K562 (cell line): ENCODE data around the gene NRXN3. TPM values are rescaled to one million over a fixed set of nuclear protein-coding genes. Genes with fewer than 3 reads are reported as not detected.

Experiments
- ATAC-seq: fragments of 200-7000 bp; cut with Tn5 transposase; 3 replicates; pipeline ENCODE4 v1.9.1; 2020; ENCODE audit warnings: moderate library complexity
- BruUV-seq: library from RNA; stranded (reverse); fragments of 400-500 nt; replicated peaks from 2 replicates; lab custom pipeline; 2021; lab: Mats Ljungman, UMichigan
- CTCF ChIA-PET: fragments of 300-600 bp; formaldehyde crosslinking; extraction: SDS; loops from one replicate; lab custom pipeline; 2021; ENCODE audit warnings: low intra/inter-chr PET ratio; lab: Yijun Ruan, JAX
- POLR2A ChIA-PET: fragments of 300-600, 350-650 bp; sonication (Branson Sonifier 250); formaldehyde crosslinking; extraction: SDS; loops from one replicate; lab custom pipeline; 2021; ENCODE audit warnings: antibody characterized with exemption, inconsistent platforms; lab: Yijun Ruan, JAX
- DNase-seq, 4 experiments: peaks; one replicate each; pipeline versions ENCODE4 v3.0.0 to v3.0.0-alpha.2; 2011 to 2018; ENCODE audit warnings: low spot score in 3 of 4, mixed read lengths in 3 of 4; ENCODE audit errors: extremely low read depth in 1 of 4
- FAIRE-seq: peaks from 2 replicates; lab custom pipeline; 2011; peaks lifted over from hg19 to GRCh38; lab: Jason Lieb, UNC
- H2AFZ ChIP-seq: 2 replicates; pipeline ENCODE4 v1.6.0; 2011; ENCODE audit warnings: low read depth, low read length, control low read depth, inconsistent platforms
- H3K27ac ChIP-seq: fragments of 200-600 bp; 3 replicates; pipeline ENCODE4 v1.8.0; 2011; ENCODE audit warnings: low read depth, mild to moderate bottlenecking, control low read depth, inconsistent platforms, low read length, moderate library complexity, mixed read lengths; ENCODE audit errors: extremely low read depth
- H3K27me3 ChIP-seq, 2 experiments: fragments of 300-600 bp in 1 of 2; 2 replicates in 1 of 2; 3 replicates in 1 of 2; pipeline versions ENCODE4 v1.6.0 to v1.8.0; 2011; ENCODE audit warnings: inconsistent platforms in 2 of 2, low read length in 2 of 2, mild to moderate bottlenecking in 1 of 2, mixed read lengths in 1 of 2, moderate library complexity in 1 of 2; ENCODE audit not compliant: control insufficient read depth in 2 of 2, insufficient read depth in 2 of 2
- H3K36me3 ChIP-seq: fragments of 300-600 bp; 3 replicates; pipeline ENCODE4 v1.8.0; 2011; ENCODE audit warnings: mild to moderate bottlenecking, low read length, inconsistent platforms; ENCODE audit not compliant: control insufficient read depth, insufficient read depth
- H3K4me1 ChIP-seq, 2 experiments: fragments of 200-600 bp in 1 of 2; replicated peaks in 1 of 2; 2 replicates in 1 of 2; 3 replicates in 1 of 2; pipeline versions ENCODE4 v1.5.1 to v1.8.0; 2011; ENCODE audit warnings: inconsistent platforms in 2 of 2, low read length in 2 of 2, mild to moderate bottlenecking in 1 of 2, mixed read lengths in 1 of 2, moderate library complexity in 1 of 2; ENCODE audit not compliant: control insufficient read depth in 2 of 2, insufficient read depth in 2 of 2
- H3K4me2 ChIP-seq: 2 replicates; pipeline ENCODE4 v1.6.1; 2011; ENCODE audit warnings: low read length, control low read depth, inconsistent platforms, mixed read lengths; ENCODE audit not compliant: insufficient read depth
- H3K4me3 ChIP-seq: fragments of 200-600 bp; sonication (generic), shearing (Covaris generic); 2 replicates; pipeline ENCODE4 v1.5.1; 2016; ENCODE audit warnings: control low read depth, inconsistent platforms
- H3K79me2 ChIP-seq: fragments of 200-600 bp; 3 replicates; pipeline ENCODE4 v1.8.0; 2011; ENCODE audit warnings: low read length, inconsistent platforms; ENCODE audit not compliant: control insufficient read depth, insufficient read depth
- H3K9ac ChIP-seq, 2 experiments: 2 replicates each; pipeline versions ENCODE4 v1.6.0 to v1.6.1; 2011; ENCODE audit warnings: low read depth in 2 of 2, low read length in 2 of 2, control low read depth in 1 of 2, inconsistent platforms in 1 of 2, mild to moderate bottlenecking in 1 of 2, mixed read lengths in 1 of 2; ENCODE audit not compliant: insufficient read depth in 1 of 2
- H3K9me1 ChIP-seq: one replicate; pipeline ENCODE4 v1.6.0; 2011; ENCODE audit warnings: inconsistent platforms, mild to moderate bottlenecking, low read length, moderate library complexity; ENCODE audit not compliant: control insufficient read depth, insufficient read depth
- H3K9me3 ChIP-seq: replicated peaks from 2 replicates; pipeline ENCODE4 v1.5.1; 2011; ENCODE audit warnings: low read depth, low read length, inconsistent platforms; ENCODE audit not compliant: control insufficient read depth, insufficient read depth
- H4K20me1 ChIP-seq: replicated peaks from 2 replicates; pipeline ENCODE4 v1.6.1; 2011; ENCODE audit warnings: low read length, inconsistent platforms, mixed read lengths; ENCODE audit not compliant: control insufficient read depth, insufficient read depth
- CEBPG ChIP-seq, 3 experiments: fragments of 200-800 bp in 1 of 3; sonication (Bioruptor generic) in 1 of 3; sonication (generic) in 1 of 3; formaldehyde crosslinking in 1 of 3; IDR thresholded peaks in 2 of 3; conservative IDR thresholded peaks in 1 of 3; 2 replicates each; pipeline versions ENCODE4 v1.6.1 to v1.8.0; 2016 to 2022; ENCODE audit warnings: missing compliant biosample characterization in 2 of 3, missing genetic modification characterization in 2 of 3, mild to moderate bottlenecking in 1 of 3, missing genetic modification reagents in 1 of 3
- DMBX1 ChIP-seq: fragments of 250-450 bp; sonication (Bioruptor Pico); IDR thresholded peaks from 2 replicates; pipeline ENCODE4 v1.8.0; 2022; ENCODE audit warnings: inconsistent platforms, mild to moderate bottlenecking, moderate library complexity, borderline replicate concordance
- ELK3 ChIP-seq: fragments of 450-650 bp; formaldehyde crosslinking; IDR thresholded peaks from 2 replicates; pipeline ENCODE4 v1.4.0; 2020; ENCODE audit warnings: mild to moderate bottlenecking
- HNRNPH1 ChIP-seq: fragments of 200-400 bp; formaldehyde crosslinking; optimal IDR thresholded peaks from 2 replicates; pipeline ENCODE3; 2017; ENCODE audit warnings: low read depth, mild to moderate bottlenecking, low read length, moderate library complexity
- NELFE ChIP-seq: IDR thresholded peaks from 2 replicates; pipeline ENCODE4 v1.6.1; 2011; ENCODE audit warnings: mild to moderate bottlenecking; ENCODE audit not compliant: insufficient read depth, insufficient read length
- PML ChIP-seq: IDR thresholded peaks from 2 replicates; pipeline ENCODE4 v1.6.1; 2012; ENCODE audit warnings: low read length, inconsistent platforms
- POLR2A ChIP-seq: fragments of 450-650 bp; conservative IDR thresholded peaks from 2 replicates; pipeline ENCODE4 v1.6.1; 2016
- RAD51 ChIP-seq: fragments of 450-650 bp; IDR thresholded peaks from 2 replicates; pipeline ENCODE4 v1.7.1; 2016; ENCODE audit warnings: low read depth, mild to moderate bottlenecking, borderline replicate concordance
- RBM17 ChIP-seq: fragments of 200-400 bp; formaldehyde crosslinking; IDR thresholded peaks from 2 replicates; pipeline ENCODE4 v1.6.1; 2017; ENCODE audit warnings: low read depth, mild to moderate bottlenecking, low read length, borderline replicate concordance
- RBM39 ChIP-seq: fragments of 200-400 bp; formaldehyde crosslinking; optimal IDR thresholded peaks from 2 replicates; pipeline ENCODE3; 2018; ENCODE audit warnings: low read depth, low read length
- SMARCA5 ChIP-seq: fragments of 450-650 bp; IDR thresholded peaks from 2 replicates; pipeline ENCODE4 v1.6.1; 2016
- TAF15 ChIP-seq: fragments of 200-400 bp; formaldehyde crosslinking; IDR thresholded peaks from 2 replicates; pipeline ENCODE4 v1.6.1; 2017; ENCODE audit warnings: mild to moderate bottlenecking, low read depth, low read length, moderate library complexity
- ZFPM2 ChIP-seq: fragments of 250-450 bp; sonication (Bioruptor Pico); IDR thresholded peaks from 2 replicates; pipeline ENCODE4 v1.5.1; 2022; ENCODE audit warnings: mild to moderate bottlenecking
- ZNF253 ChIP-seq: fragments of 250-450 bp; sonication (Bioruptor Pico); conservative IDR thresholded peaks from 2 replicates; pipeline ENCODE4 v1.6.1; 2021; ENCODE audit warnings: mild to moderate bottlenecking
- ZNF717 ChIP-seq: fragments of 250-450 bp; sonication (Bioruptor Pico); IDR thresholded peaks from 2 replicates; pipeline ENCODE4 v1.5.0; 2021
- WGBS: fragments of 100-300 bp; shearing (Covaris generic); methylation state at CpG from one replicate; pipeline ENCODE4 v1.1.6; 2016; ENCODE audit warnings: low coverage, mixed read lengths; ENCODE audit not compliant: insufficient coverage; ENCODE audit errors: missing lambda C conversion rate; 5-methylcytosine and 5-hydroxymethylcytosine counted together
- in situ Hi-C: fragments of 300-500 bp; cut with MboI; formaldehyde crosslinking; loops from 4 replicates; pipeline ENCODE4 v1.15.0; 2018; ENCODE audit warnings: inconsistent platforms, mixed read lengths
- intact Hi-C: fragments of 100-400 bp; cut with micrococcal nuclease; formaldehyde crosslinking; loops from 2 replicates; pipeline ENCODE4 v1.14.2; 2022
- polyA plus RNA-seq, 8 experiments: library from polyadenylated mRNA; depleted of rRNA in 4 of 8; stranded (reverse) in 5 of 8; unstranded in 3 of 8; fragments of >200 nt; fragmentation: Nextera tagmentation in 2 of 8; fragmentation: Illumina TruSeq in 1 of 8; extraction: Ambion mirVana in 2 of 8; extraction: Trizol in 1 of 8; gene quantifications; 2 replicates each; pipeline versions ENCODE4 v1.2.1 to v1.2.3, GENCODE V29; 2011 to 2014; ENCODE audit warnings: inconsistent platforms in 1 of 8, missing spikeins in 1 of 8
- total RNA-seq, 7 experiments: library from RNA; depleted of rRNA in 6 of 7; stranded (reverse); fragments of >200 nt in 6 of 7; fragmentation: Illumina TruSeq in 2 of 7; extraction: Trizol in 2 of 7; gene quantifications; 2 replicates each; pipeline versions ENCODE4 v1.2.1 to v1.2.3, GENCODE V29; 2011 to 2021; ENCODE audit warnings: low replicate concordance in 1 of 7
- TF ChIP-seq, protein P1 (sequence below): sonication (generic); formaldehyde crosslinking; IDR thresholded peaks from 2 replicates; pipeline ENCODE4 v1.9.0; 2022; ENCODE audit warnings: mild to moderate bottlenecking, missing genetic modification reagents

Gene NRXN3
- total and polyA plus RNA-seq, 9 of the 15 experiments (the other 6 are each of a cell fraction or from before 2014, with no cell fraction given): 0.09 TPM; not detected in 8

- intact Hi-C loops: no loop called here
- TF ChIP-seq PML (no peak), RAD51 (no peak), ZFPM2 (no peak), DMBX1 (CRISPR knock-in tag) (no peak), ZNF717 (CRISPR knock-in tag) (no peak)
- TF ChIP-seq, protein P1, sequence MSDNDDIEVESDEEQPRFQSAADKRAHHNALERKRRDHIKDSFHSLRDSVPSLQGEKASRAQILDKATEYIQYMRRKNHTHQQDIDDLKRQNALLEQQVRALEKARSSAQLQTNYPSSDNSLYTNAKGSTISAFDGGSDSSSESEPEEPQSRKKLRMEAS (CRISPR knock-in tag): no peak
- ChIA-PET POLR2A (no interaction called here), CTCF (no interaction called here)
- DNase-seq: no peak
- no peak overlapping the region for H3K4me2 ChIP-seq
- in situ Hi-C loops: no loop called here
- H3K79me2 ChIP-seq: no peaks in the 10 kb centered on the region
- H4K20me1 ChIP-seq: no peaks in the 10 kb centered on the region
- 0% methylated on average over 3 of the region's 3 CpGs for WGBS
- ATAC-seq: no peak
- H3K9me1 ChIP-seq: no peaks in the 10 kb centered on the region
- H3K9ac ChIP-seq: no peak overlapping the region
- H3K4me3 ChIP-seq: no peak overlapping the region
- no TSS peak for BruUV-seq
- H3K36me3 ChIP-seq: no peaks in the 10 kb centered on the region
- no peaks in the 10 kb centered on the region for H3K27me3 ChIP-seq
- H3K4me1 ChIP-seq: no peaks in the 10 kb centered on the region
- H3K9me3 ChIP-seq: no peaks in the 10 kb centered on the region
- H2AFZ ChIP-seq: no peak overlapping the region
- no peak for FAIRE-seq
- no peak overlapping the region for H3K27ac ChIP-seq
These were observed 1392.0 kb downstream of the NRXN3 start for GRCh38 chr14:79562185-79562584.

GRCh38 chr14:79564371-79564770, 1394.2 kb downstream of the NRXN3 start:
- H3K9me1 ChIP-seq: no peaks in the 10 kb centered on the region
- H2AFZ ChIP-seq: no peak overlapping the region
- no peaks in the 10 kb centered on the region for H3K9me3 ChIP-seq
- BruUV-seq: no TSS peak
- no peaks in the 10 kb centered on the region for H3K79me2 ChIP-seq
- no peaks in the 10 kb centered on the region for H4K20me1 ChIP-seq
- no peaks in the 10 kb centered on the region for H3K27me3 ChIP-seq
- intact Hi-C loops (no loop called here), in situ Hi-C loops (no loop called here)
- no peak overlapping the region for H3K27ac ChIP-seq
- no peaks in the 10 kb centered on the region for H3K4me1 ChIP-seq
- WGBS: 0% methylated on average over 2 of the region's 2 CpGs
- DNase-seq (no peak), FAIRE-seq (no peak), ATAC-seq (no peak)
- H3K36me3 ChIP-seq: no peaks in the 10 kb centered on the region
- CTCF ChIA-PET: no interaction called here
- H3K4me2 ChIP-seq: no peak overlapping the region
- no peak overlapping the region for H3K9ac ChIP-seq
- H3K4me3 ChIP-seq: no peak overlapping the region
- POLR2A ChIA-PET: no interaction called here
- TF ChIP-seq RBM39: no peak
- no peak for TF ChIP-seq NELFE
- no peak for TF ChIP-seq CEBPG (CRISPR knock-in tag; IDR thresholded peaks at IDR 0.05)
- TF ChIP-seq CEBPG (tag; conservative IDR thresholded peaks at IDR 0.05 in 1 of 2, IDR thresholded peaks at IDR 0.05 in 1 of 2): no peak
- TF ChIP-seq SMARCA5: no peak
- TF ChIP-seq RBM17: no peak
- TF ChIP-seq HNRNPH1: no peak
- no peak for TF ChIP-seq POLR2A
- no peak for TF ChIP-seq TAF15
- TF ChIP-seq ZNF253 (CRISPR knock-in tag): no peak
- no peak for TF ChIP-seq ELK3
